ENCODE results near the gene MCF2L2. TPM values are rescaled to one million over a fixed set of nuclear protein-coding genes. Genes with fewer than 3 reads are reported as not detected.

Gene MCF2L2
- polyA plus RNA-seq, 4 donors: 0.61 to 1.7 (median 1.5) TPM

GRCh38 chr3:183214277-183214612, 214.2 kb downstream of the MCF2L2 start:
- no peak for DNase-seq (ENCODE audit: low read depth in 4 of 4, low spot score in 2 of 4)

- DNase-seq (ENCODE audit: low read depth in 4 of 4, low spot score in 2 of 4): no peak
Measured at GRCh38 chr3:183213415-183214276, 214.8 kb downstream of the MCF2L2 start.

GRCh38 chr3:183212565-183212964, 215.9 kb downstream of the MCF2L2 start:
- DNase-seq (ENCODE audit: low read depth in 4 of 4, low spot score in 2 of 4): no peak

GRCh38 chr3:183212096-183212495, 216.3 kb downstream of the MCF2L2 start:
- no peak for DNase-seq (ENCODE audit: low read depth in 4 of 4, low spot score in 2 of 4)

DNA sequence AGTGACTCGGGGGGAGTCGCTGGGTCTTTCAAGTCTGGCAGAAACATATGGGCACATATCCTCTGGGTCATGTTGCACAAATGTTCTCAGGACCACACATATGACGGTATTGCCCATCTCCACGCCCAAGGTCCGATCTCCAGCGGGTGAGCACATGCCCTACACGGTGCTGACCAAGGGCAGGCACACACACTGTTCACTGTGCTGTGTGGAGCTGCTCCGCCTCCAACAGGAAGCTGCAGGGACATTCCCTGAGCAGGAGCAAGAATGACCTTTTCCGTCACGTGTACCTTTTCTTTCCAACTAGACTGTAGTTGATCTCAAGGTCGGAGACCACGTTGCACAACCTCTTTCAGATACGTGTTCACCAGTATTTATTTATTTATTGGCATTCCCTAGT, 217.1 kb downstream of the MCF2L2 start:
- DNase-seq (ENCODE audit: low read depth in 4 of 4, low spot score in 2 of 4): no peak

DNA sequence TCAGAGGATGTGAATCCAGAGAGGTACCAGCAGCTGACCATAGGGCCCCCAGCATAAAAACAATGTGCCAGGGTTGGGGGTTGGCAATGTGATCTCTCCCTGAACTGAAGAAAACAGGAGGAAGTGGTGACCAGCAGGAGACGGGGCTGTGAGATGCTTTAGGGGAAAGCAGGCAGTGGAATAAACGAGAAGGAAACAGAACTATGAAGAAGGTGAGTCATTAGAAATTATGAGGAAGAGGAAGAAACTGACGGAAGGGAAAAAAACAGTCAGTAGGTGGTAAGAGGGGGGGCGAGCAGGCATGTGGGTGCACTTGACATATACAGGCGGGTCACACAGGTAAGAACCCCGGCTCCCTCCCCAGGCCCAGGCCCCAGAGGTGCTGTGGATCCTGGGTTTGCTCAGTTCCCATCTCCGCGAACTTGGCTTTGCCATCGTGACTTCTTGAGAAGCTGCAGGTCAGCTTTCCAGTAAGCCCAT, 217.5 kb downstream of the MCF2L2 start:
- DNase-seq (ENCODE audit: low read depth in 4 of 4, low spot score in 2 of 4): no peak

DNA sequence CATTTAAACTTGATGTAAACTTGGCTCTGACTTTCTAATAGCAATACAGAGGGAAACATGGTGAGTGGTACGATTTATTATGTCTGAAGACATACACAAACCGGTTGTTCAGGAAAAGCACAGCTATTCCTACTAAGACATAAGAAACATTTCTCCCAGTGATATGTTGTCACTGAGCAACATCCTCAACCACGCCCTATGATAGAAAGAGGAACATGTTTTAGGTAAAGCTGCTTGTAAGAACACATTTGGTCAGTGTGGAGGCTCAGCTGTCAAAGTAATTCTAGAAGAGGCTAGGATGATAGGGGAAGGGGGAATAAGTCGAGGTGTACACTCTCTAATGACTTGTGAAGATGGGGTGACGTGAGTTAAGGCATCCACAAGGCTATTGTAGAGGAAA, 218.1 kb downstream of the MCF2L2 start:
- DNase-seq (ENCODE audit: low read depth in 4 of 4, low spot score in 2 of 4): no peak

- no peak for DNase-seq (ENCODE audit: low read depth in 4 of 4, low spot score in 2 of 4)
Measured at GRCh38 chr3:183208800-183209199, 219.6 kb downstream of the MCF2L2 start.

- DNase-seq (ENCODE audit: low read depth in 4 of 4, low spot score in 2 of 4): no peak
Measured at GRCh38 chr3:183208260-183208659, 220.2 kb downstream of the MCF2L2 start.

DNA sequence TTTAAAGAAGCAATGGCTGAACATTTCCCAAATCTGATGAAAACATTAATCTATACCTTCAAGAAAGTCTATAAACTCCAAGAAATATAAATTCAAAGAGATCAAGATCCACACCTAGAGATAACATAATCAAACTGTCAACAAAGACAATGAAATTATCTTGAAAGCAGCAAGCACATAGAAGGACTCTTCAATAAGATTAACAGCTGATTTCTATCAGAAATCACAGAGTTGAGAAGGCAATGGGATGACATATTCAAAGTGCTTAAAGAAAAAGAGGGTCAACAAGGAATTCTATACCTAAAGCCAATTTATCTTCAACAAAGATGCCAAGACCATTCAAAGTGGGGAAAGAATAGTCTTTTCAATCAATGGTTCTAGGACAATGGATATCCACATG, 224.7 kb downstream of the MCF2L2 start:
- no peak for DNase-seq (ENCODE audit: low read depth in 4 of 4, low spot score in 2 of 4)

DNA sequence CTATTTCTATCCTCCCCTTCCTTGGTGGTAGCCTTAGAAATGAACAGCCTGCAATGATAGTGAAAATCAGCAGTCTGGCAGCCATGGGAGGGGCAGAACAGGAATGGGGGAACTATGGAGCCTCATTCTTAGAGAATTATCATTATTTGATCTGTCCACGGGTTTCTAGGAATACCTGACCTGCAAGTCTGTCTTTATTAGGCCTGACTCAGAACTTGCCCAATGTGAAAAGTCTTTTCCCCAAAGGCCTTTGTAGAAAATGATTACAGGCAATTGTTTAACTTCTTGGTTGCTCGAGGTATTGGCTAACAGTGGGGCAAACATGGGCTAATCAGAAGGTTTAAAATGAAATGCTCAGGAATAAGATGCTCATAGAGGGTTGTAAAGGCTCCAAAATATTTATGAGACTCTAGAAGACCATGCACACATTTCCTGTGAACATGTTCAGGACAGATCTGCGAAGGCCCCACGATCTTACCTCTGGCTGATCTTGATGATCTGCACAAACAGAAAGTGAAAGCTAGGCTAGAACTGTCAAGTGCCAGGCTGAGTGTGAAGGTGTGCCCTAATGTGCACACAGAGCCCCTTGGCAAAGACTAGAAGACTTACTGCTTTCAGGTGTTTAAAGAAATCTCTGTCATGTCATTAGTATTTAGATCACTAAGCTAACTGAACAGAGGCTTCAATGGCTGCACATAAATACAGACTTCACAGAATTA, 226.3 kb downstream of the MCF2L2 start:
- no peak for DNase-seq (ENCODE audit: low read depth in 4 of 4, low spot score in 2 of 4)

GRCh38 chr3:183198939-183199338, 229.5 kb downstream of the MCF2L2 start:
- no peak for DNase-seq (ENCODE audit: low read depth in 4 of 4, low spot score in 2 of 4)

GRCh38 chr3:183197734-183198133, 230.7 kb downstream of the MCF2L2 start:
- DNase-seq (ENCODE audit: low read depth in 4 of 4, low spot score in 2 of 4): no peak

DNA sequence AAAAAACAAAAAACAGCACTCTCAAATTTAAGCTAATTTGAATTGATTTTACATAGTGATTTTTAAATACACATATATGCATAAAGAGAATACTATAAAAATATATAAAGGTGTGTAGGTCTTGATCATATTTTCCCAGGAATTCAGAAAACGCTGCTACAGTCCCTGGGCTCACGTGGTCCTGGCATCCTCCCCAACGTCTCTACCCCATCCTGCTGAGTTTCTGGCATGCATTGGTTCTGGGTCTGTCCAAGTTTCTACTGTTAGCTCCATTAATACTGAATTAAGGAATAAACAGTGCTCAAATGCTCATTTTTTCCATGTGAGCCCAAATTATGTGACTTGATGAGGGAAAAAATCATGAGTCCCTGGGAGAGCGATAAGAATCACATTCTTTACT, 233.2 kb downstream of the MCF2L2 start:
- DNase-seq (ENCODE audit: low read depth in 4 of 4, low spot score in 2 of 4): no peak

- no peak for DNase-seq (ENCODE audit: low read depth in 4 of 4, low spot score in 2 of 4)
Measured at GRCh38 chr3:183193762-183194689, 234.4 kb downstream of the MCF2L2 start.

- no peak for DNase-seq (ENCODE audit: low read depth in 4 of 4, low spot score in 2 of 4)
Measured at GRCh38 chr3:183192650-183193300, 235.6 kb downstream of the MCF2L2 start.

- DNase-seq (ENCODE audit: low read depth in 4 of 4, low spot score in 2 of 4): no peak
Measured at GRCh38 chr3:183189641-183190040, 238.8 kb downstream of the MCF2L2 start.

DNA sequence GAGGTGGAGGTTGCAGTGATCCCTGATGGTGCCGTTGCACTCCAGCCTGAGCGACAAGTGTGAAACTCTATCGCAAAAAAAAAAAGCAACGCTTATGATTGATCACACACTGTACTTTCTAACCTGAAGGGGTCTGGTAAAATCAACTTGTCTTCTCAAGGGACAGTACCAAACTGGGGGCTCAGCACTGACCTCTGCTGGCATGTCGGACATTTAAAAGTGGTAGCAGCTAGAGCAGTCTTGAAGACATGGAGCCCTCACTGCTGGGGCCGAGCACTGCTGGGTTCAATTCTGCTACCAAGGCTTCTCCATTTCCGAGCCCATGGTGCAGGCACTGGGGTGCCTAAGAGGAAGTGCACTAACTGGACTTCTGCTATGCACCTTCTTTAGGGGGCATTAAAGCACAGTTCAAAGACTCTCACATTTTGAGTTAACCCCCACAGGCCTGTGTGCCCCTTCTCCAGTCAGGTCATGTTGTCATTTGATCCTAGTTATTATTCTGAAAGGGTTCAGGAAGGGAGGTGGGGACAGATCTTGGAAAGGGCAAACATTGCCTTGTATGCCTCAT, 239.4 kb downstream of the MCF2L2 start:
- DNase-seq (ENCODE audit: low read depth in 4 of 4, low spot score in 2 of 4): no peak

DNA sequence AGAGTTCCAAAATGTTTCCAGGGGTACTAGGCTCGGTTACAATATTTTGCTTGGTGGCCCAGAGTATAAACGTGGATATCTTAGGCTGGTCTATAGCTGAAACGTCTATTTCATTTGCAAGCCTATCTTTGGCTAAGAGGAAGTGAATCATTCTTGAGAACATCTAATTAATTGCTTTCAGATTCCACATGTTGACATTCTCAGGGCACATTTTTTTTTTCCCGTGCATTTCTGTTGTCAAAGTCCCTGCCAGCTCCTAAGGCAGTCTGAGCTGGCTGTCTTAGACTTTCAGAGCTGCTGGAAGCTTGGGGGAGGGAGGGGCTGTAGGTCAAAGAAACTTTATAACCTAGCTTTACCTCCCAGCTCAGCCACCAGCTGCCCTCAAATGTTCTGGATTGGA, 242.7 kb downstream of the MCF2L2 start:
- DNase-seq (ENCODE audit: low read depth in 4 of 4, low spot score in 2 of 4): no peak
